HepG2 (cell line): Measurements from ENCODE around the gene WWP2. TPM values are rescaled to one million over a fixed set of nuclear protein-coding genes. Genes with fewer than 3 reads are reported as not detected.

Experiments
- CC2D1A ChIP-seq: sonication (generic); formaldehyde crosslinking; IDR thresholded peaks from 2 replicates; pipeline ENCODE4 v1.8.1; 2023; ENCODE audit warnings: mild to moderate bottlenecking, missing genetic modification reagents
- EHMT2 ChIP-seq: fragments of 200-600 bp; sonication (generic); IDR thresholded peaks from 2 replicates; pipeline ENCODE4 v1.7.0; 2017; ENCODE audit warnings: antibody characterized with exemption, low read depth, low read length, borderline replicate concordance
- HOXA9 ChIP-seq: sonication (generic); formaldehyde crosslinking; IDR thresholded peaks from 2 replicates; pipeline ENCODE4 v1.8.1; 2022; ENCODE audit warnings: missing genetic modification reagents, mild to moderate bottlenecking, moderate library complexity, borderline replicate concordance
- MYC ChIP-seq: sonication (generic); formaldehyde crosslinking; IDR thresholded peaks from 2 replicates; pipeline ENCODE4 v1.9.0; 2021; ENCODE audit warnings: missing genetic modification reagents, borderline replicate concordance
- NFE2 ChIP-seq: sonication (generic); formaldehyde crosslinking; IDR thresholded peaks from 2 replicates; pipeline ENCODE4 v1.4.0; 2020; ENCODE audit warnings: missing genetic modification reagents
- RARG ChIP-seq: sonication (generic); formaldehyde crosslinking; IDR thresholded peaks from 2 replicates; pipeline ENCODE4 v1.4.0; 2020; ENCODE audit warnings: low read depth, mild to moderate bottlenecking, missing genetic modification reagents
- RBM39 ChIP-seq: fragments of 200-400 bp; formaldehyde crosslinking; IDR thresholded peaks from one replicate; pipeline ENCODE4 v1.6.1; 2018; ENCODE audit warnings: antibody characterized with exemption, mild to moderate bottlenecking, low read depth, low read length; ENCODE audit not compliant: poor library complexity, severe bottlenecking
- SIX4 ChIP-seq: sonication (generic); formaldehyde crosslinking; IDR thresholded peaks from 2 replicates; pipeline ENCODE4 v1.4.0; 2020; ENCODE audit warnings: missing genetic modification reagents
- SSRP1 ChIP-seq: IDR thresholded peaks from 2 replicates; pipeline ENCODE4 v1.6.1; 2016; ENCODE audit warnings: control low read depth
- ZBTB7A ChIP-seq: sonication (generic); formaldehyde crosslinking; IDR thresholded peaks from 2 replicates; pipeline ENCODE4 v1.8.0; 2022; ENCODE audit warnings: mild to moderate bottlenecking, missing genetic modification reagents
- ZKSCAN8 ChIP-seq: IDR thresholded peaks from 2 replicates; pipeline ENCODE4 v1.6.1; 2016; ENCODE audit warnings: borderline replicate concordance, missing genetic modification reagents, missing compliant biosample characterization
- ZNF724P ChIP-seq: sonication (generic); formaldehyde crosslinking; IDR thresholded peaks from 2 replicates; pipeline ENCODE4 v1.8.0; 2022; ENCODE audit warnings: missing genetic modification reagents, borderline replicate concordance
- ZSCAN22 ChIP-seq: sonication (generic); formaldehyde crosslinking; IDR thresholded peaks from 2 replicates; pipeline ENCODE4 v1.4.0; 2020; ENCODE audit warnings: mild to moderate bottlenecking, missing genetic modification reagents
- polyA plus RNA-seq, 8 experiments: library from polyadenylated mRNA; depleted of rRNA in 3 of 8; stranded (reverse) in 7 of 8; unstranded in 1 of 8; fragments of >200 nt; fragmentation: Illumina TruSeq in 4 of 8; extraction: Trizol in 4 of 8; gene quantifications; 2 replicates each; pipeline versions ENCODE4 v1.2.1 to v1.2.3, GENCODE V29; 2011 to 2016; ENCODE audit warnings: low read depth in 4 of 8, missing spikeins in 1 of 8, mixed read lengths in 1 of 8; ENCODE audit not compliant: insufficient read depth in 1 of 8
- total RNA-seq, 5 experiments: library from RNA; depleted of rRNA; stranded (reverse); fragments of >200 nt; fragmentation: Illumina TruSeq; extraction: Trizol; gene quantifications; 2 replicates each; pipeline ENCODE4 v1.2.3, GENCODE V29; 2016; ENCODE audit warnings: low read depth in 1 of 5
- TF ChIP-seq, protein P1 (sequence below): sonication (generic); formaldehyde crosslinking; IDR thresholded peaks from 2 replicates; pipeline ENCODE4 v1.5.0; 2020; ENCODE audit warnings: missing genetic modification reagents, mild to moderate bottlenecking, borderline replicate concordance
- TF ChIP-seq, protein P2 (sequence below): sonication (generic); formaldehyde crosslinking; IDR thresholded peaks from 2 replicates; pipeline ENCODE4 v1.5.0; 2020; ENCODE audit warnings: mild to moderate bottlenecking, missing genetic modification reagents, borderline replicate concordance
- TF ChIP-seq, protein P3 (sequence below): sonication (generic); formaldehyde crosslinking; IDR thresholded peaks from 2 replicates; pipeline ENCODE4 v1.4.0; 2020; ENCODE audit warnings: missing genetic modification reagents
- TF ChIP-seq, protein P4 (sequence below): sonication (generic); formaldehyde crosslinking; IDR thresholded peaks from 2 replicates; pipeline ENCODE4 v1.9.0; 2022; ENCODE audit warnings: missing genetic modification reagents, mild to moderate bottlenecking, borderline replicate concordance

Gene WWP2
- total and polyA plus RNA-seq, 2 of the 13 experiments (the other 11 are each of a cell fraction or from before 2014, with no cell fraction given): 11.4 to 28.2 TPM

DNA sequence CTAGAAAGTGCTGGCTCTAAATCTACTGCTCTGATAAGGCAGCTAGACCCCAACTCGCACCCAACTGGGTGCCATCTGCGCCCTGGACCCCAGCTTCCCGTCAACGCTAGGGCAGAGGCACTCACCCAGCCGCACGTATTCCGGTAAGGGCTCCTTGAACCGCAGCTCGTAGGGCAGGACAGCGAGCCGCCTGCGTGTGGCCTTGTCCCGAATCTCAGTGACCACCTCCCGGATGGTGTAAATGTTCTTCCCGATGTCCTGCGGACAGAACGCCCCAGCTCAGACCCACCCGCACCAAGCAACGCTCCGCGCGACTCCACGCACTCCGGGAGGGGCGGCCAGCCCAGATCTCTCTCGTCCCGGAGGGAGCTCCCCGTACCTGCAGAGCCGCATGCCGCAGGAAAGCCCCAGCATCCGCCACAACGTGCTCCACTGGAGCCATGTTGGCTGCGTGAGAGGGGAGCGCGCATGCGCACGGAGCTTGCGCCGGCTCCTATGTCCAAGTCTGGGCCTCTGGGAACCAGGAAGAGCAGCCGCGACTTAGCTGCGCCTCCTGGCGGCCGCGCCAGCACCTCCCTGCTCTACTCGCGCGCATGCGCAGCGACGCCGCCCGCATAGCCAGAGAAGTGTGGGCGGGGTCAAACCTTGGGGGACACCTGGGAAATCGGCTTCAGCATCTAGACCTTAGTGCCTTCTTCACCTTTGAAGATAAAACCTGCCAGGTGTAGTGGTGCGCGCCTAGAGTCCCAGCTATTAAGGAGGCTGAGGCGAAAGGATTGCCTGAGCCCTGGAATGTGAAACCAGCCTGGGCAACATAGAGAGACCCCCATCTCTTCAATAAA lies 7.4 kb upstream of the WWP2 start, which contains the start of gene NOB1 (continued):
- TF ChIP-seq SIX4 (CRISPR knock-in tag): peak; percentile 10; the same call in 1 of the 2 replicates
- TF ChIP-seq RBM39: peak; percentile 74
- TF ChIP-seq, protein P1, sequence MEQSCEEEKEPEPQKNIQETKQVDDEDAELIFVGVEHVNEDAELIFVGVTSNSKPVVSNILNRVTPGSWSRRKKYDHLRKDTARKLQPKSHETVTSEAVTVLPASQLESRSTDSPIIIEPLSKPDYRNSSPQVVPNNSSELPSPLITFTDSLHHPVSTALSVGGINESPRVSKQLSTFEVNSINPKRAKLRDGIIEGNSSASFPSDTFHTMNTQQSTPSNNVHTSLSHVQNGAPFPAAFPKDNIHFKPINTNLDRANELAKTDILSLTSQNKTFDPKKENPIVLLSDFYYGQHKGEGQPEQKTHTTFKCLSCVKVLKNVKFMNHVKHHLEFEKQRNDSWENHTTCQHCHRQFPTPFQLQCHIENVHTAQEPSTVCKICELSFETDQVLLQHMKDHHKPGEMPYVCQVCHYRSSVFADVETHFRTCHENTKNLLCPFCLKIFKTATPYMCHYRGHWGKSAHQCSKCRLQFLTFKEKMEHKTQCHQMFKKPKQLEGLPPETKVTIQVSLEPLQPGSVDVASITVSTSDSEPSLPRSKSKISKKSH: peak; percentile 98
- TF ChIP-seq, protein P2, sequence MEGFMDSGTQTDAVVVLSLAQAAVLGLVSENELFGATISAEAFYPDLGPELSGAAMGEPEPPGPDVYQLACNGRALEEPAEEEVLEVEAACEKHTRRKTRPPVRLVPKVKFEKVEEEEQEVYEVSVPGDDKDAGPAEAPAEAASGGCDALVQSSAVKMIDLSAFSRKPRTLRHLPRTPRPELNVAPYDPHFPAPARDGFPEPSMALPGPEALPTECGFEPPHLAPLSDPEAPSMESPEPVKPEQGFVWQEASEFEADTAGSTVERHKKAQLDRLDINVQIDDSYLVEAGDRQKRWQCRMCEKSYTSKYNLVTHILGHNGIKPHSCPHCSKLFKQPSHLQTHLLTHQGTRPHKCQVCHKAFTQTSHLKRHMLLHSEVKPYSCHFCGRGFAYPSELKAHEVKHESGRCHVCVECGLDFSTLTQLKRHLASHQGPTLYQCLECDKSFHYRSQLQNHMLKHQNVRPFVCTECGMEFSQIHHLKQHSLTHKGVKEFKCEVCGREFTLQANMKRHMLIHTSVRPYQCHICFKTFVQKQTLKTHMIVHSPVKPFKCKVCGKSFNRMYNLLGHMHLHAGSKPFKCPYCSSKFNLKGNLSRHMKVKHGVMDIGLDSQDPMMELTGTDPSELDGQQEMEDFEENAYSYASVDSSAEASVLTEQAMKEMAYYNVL: peak; percentile 92; the same call in 1 of the 2 replicates
- no peak for TF ChIP-seq EHMT2
- TF ChIP-seq, protein P3, sequence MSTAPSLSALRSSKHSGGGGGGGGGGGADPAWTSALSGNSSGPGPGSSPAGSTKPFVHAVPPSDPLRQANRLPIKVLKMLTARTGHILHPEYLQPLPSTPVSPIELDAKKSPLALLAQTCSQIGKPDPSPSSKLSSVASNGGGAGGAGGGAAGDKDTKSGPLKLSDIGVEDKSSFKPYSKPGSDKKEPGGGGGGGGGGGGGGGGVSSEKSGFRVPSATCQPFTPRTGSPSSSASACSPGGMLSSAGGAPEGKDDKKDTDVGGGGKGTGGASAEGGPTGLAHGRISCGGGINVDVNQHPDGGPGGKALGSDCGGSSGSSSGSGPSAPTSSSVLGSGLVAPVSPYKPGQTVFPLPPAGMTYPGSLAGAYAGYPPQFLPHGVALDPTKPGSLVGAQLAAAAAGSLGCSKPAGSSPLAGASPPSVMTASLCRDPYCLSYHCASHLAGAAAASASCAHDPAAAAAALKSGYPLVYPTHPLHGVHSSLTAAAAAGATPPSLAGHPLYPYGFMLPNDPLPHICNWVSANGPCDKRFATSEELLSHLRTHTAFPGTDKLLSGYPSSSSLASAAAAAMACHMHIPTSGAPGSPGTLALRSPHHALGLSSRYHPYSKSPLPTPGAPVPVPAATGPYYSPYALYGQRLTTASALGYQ (CRISPR knock-in tag): peak; percentile 70; the same call in 1 of the 2 replicates
- peak; percentile 83; the same call in 1 of the 2 replicates for TF ChIP-seq CC2D1A (CRISPR knock-in tag)
- peak; percentile 100 for TF ChIP-seq MYC
- no peak; the same call in 1 of the 2 replicates for TF ChIP-seq HOXA9
- TF ChIP-seq ZSCAN22 (CRISPR knock-in tag): 0 out of 2 replicates have a peak, but pooled peaks have one; percentile 28
- peak; percentile 72; the same call in 1 of the 2 replicates for TF ChIP-seq ZBTB7A
- peak; percentile 71; the same call in 1 of the 2 replicates for TF ChIP-seq ZNF724P
- TF ChIP-seq SSRP1: 0 out of 2 replicates have a peak, but pooled peaks have one; percentile 75
- TF ChIP-seq ZKSCAN8: no peak
- peak; percentile 35; the same call in 1 of the 2 replicates for TF ChIP-seq NFE2 (CRISPR knock-in tag)
- TF ChIP-seq, protein P4, sequence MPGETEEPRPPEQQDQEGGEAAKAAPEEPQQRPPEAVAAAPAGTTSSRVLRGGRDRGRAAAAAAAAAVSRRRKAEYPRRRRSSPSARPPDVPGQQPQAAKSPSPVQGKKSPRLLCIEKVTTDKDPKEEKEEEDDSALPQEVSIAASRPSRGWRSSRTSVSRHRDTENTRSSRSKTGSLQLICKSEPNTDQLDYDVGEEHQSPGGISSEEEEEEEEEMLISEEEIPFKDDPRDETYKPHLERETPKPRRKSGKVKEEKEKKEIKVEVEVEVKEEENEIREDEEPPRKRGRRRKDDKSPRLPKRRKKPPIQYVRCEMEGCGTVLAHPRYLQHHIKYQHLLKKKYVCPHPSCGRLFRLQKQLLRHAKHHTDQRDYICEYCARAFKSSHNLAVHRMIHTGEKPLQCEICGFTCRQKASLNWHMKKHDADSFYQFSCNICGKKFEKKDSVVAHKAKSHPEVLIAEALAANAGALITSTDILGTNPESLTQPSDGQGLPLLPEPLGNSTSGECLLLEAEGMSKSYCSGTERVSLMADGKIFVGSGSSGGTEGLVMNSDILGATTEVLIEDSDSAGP (CRISPR knock-in tag): peak; percentile 96
- no peak for TF ChIP-seq RARG (CRISPR knock-in tag)
